Gastrocnemius medialis (tissue), 4 donors: ENCODE results near the gene SOCS2.

Source experiments
- CTCF ChIP-seq, 5 experiments: fragments of 450-650 bp in 3 of 5; fragments of 200-600 bp in 2 of 5; sonication (generic) in 2 of 5; IDR thresholded peaks in 4 of 5; conservative IDR thresholded peaks in 1 of 5; 1 replicate in 4 of 5; 2 replicates in 1 of 5; pipeline ENCODE4 v1.5.1; 2016 to 2019; ENCODE audit warnings: antibody characterized with exemption in 5 of 5, mild to moderate bottlenecking in 3 of 5, moderate library complexity in 3 of 5
- POLR2A ChIP-seq, 2 donors: fragments of 450-650 bp; IDR thresholded peaks; one replicate each; pipeline ENCODE4 v1.6.1; 2017; ENCODE audit warnings: antibody characterized with exemption in 2 of 2, mild to moderate bottlenecking in 2 of 2, moderate library complexity in 2 of 2

GRCh38 chr12:93601591-93601990 lies 29.1 kb downstream of the SOCS2 start:
- TF ChIP-seq CTCF (IDR thresholded peaks at IDR 0.05 in 4 of 5, conservative IDR thresholded peaks at IDR 0.05 in 1 of 5) = no peak
- no peak for TF ChIP-seq POLR2A (IDR thresholded peaks at IDR 0.05)
